GM12878 (cell line): ENCODE data around the gene ACVR1C. TPM values are rescaled to one million over a fixed set of nuclear protein-coding genes. Genes with fewer than 3 reads are reported as not detected.

Experiments
- ATAC-seq: fragments of 200-7000 bp; cut with Tn5 transposase; 3 replicates; pipeline ENCODE4 v1.9.1; 2020; ENCODE audit warnings: mild to moderate bottlenecking, moderate library complexity
- BruUV-seq: library from RNA; stranded (reverse); fragments of 400-500 nt; replicated peaks from 2 replicates; lab custom pipeline; 2021; lab: Mats Ljungman, UMichigan
- CTCF ChIA-PET: fragments of 300-600 bp; sonication (Branson Sonifier 250); formaldehyde crosslinking; extraction: SDS; loops from one replicate; lab custom pipeline; 2021; ENCODE audit warnings: inconsistent platforms; lab: Yijun Ruan, JAX
- POLR2A ChIA-PET: fragments of 350-600 bp; formaldehyde crosslinking; extraction: SDS; loops from one replicate; lab custom pipeline; 2021; ENCODE audit warnings: inconsistent platforms; lab: Charles Lee
- RAD21 ChIA-PET: fragments of 300-600 bp; sonication (Branson Sonifier 250); formaldehyde crosslinking; loops from one replicate; lab custom pipeline; 2023; ENCODE audit warnings: antibody characterized with exemption; ENCODE audit not compliant: unreplicated experiment; lab: Charles Lee
- SMC1A ChIA-PET: fragments of 300-600 bp; sonication (Branson Sonifier 250); formaldehyde crosslinking; loops from one replicate; lab custom pipeline; 2023; ENCODE audit not compliant: unreplicated experiment, uncharacterized antibody; lab: Charles Lee
- DNase-seq: peaks from one replicate; pipeline ENCODE4 v3.0.0-alpha.2; 2011; ENCODE audit warnings: low read depth, low spot score
- FAIRE-seq: peaks from 3 replicates; lab custom pipeline; 2011; peaks lifted over from hg19 to GRCh38; lab: Jason Lieb, UNC
- H2AFZ ChIP-seq: 2 replicates; pipeline ENCODE4 v1.6.0; 2011; ENCODE audit warnings: low read depth, low read length, control low read depth; ENCODE audit not compliant: control insufficient read depth
- H3K27ac ChIP-seq: 2 replicates; pipeline ENCODE4 v1.5.1; 2011; ENCODE audit warnings: control low read depth; ENCODE audit not compliant: control insufficient read depth, insufficient read depth
- H3K27me3 ChIP-seq, 2 experiments: replicated peaks in 1 of 2; 2 replicates each; pipeline versions ENCODE4 v1.6.0 to v1.6.1; 2011; ENCODE audit warnings: low read length in 1 of 2; ENCODE audit not compliant: control insufficient read depth in 2 of 2, insufficient read depth in 2 of 2
- H3K36me3 ChIP-seq, 2 experiments: 2 replicates each; pipeline ENCODE4 v1.5.1; 2011; ENCODE audit warnings: low read length in 1 of 2; ENCODE audit not compliant: control insufficient read depth in 2 of 2, insufficient read depth in 2 of 2
- H3K4me1 ChIP-seq: 2 replicates; pipeline ENCODE4 v1.6.1; 2011; ENCODE audit warnings: mild to moderate bottlenecking, low read length, moderate library complexity, mixed read lengths; ENCODE audit not compliant: control insufficient read depth, insufficient read depth
- H3K4me2 ChIP-seq: 2 replicates; pipeline ENCODE4 v1.6.0; 2011; ENCODE audit warnings: control low read depth; ENCODE audit not compliant: control insufficient read depth, insufficient read depth
- H3K4me3 ChIP-seq: fragments of 200-600 bp; sonication (generic); 2 replicates; pipeline ENCODE4 v1.5.1; 2016
- H3K79me2 ChIP-seq: 2 replicates; pipeline ENCODE4 v1.6.0; 2011; ENCODE audit warnings: low read length; ENCODE audit not compliant: control insufficient read depth, insufficient read depth
- H3K9ac ChIP-seq: 2 replicates; pipeline ENCODE4 v1.8.0; 2011; ENCODE audit warnings: low read length, control low read depth, mixed read lengths; ENCODE audit not compliant: control insufficient read depth, insufficient read depth
- H3K9me3 ChIP-seq: replicated peaks from 3 replicates; pipeline ENCODE4 v1.5.1; 2011; ENCODE audit warnings: mild to moderate bottlenecking, low read length; ENCODE audit not compliant: control insufficient read depth, insufficient read depth
- H4K20me1 ChIP-seq: 2 replicates; pipeline ENCODE4 v1.6.0; 2011; ENCODE audit not compliant: control insufficient read depth, insufficient read depth
- E2F8 ChIP-seq: fragments of 450-650 bp; IDR thresholded peaks from 2 replicates; pipeline ENCODE4 v1.6.1; 2018; ENCODE audit warnings: mild to moderate bottlenecking, low read depth, moderate library complexity; ENCODE audit not compliant: partially characterized antibody
- NFIC ChIP-seq: IDR thresholded peaks from 2 replicates; pipeline ENCODE4 v1.6.1; 2012; ENCODE audit warnings: low read depth, mild to moderate bottlenecking, inconsistent platforms, low read length, moderate library complexity
- POLR2AphosphoS2 ChIP-seq: IDR thresholded peaks from 2 replicates; pipeline ENCODE4 v1.6.1; 2011; ENCODE audit warnings: low read depth, mild to moderate bottlenecking, low read length, improper control_type of control experiment, moderate library complexity
- SUZ12 ChIP-seq: fragments of 200-600 bp; sonication (generic); IDR thresholded peaks from one replicate; pipeline ENCODE4 v1.6.1; 2018; ENCODE audit warnings: antibody characterized with exemption, mild to moderate bottlenecking; ENCODE audit not compliant: unreplicated experiment
- WGBS: methylation state at CpG from one replicate; pipeline ENCODE4 v1.1.6; 2016; ENCODE audit warnings: low lambda C conversion rate; ENCODE audit not compliant: insufficient replicate concordance, insufficient coverage; ENCODE audit errors: missing lambda C conversion rate; 5-methylcytosine and 5-hydroxymethylcytosine counted together
- in situ Hi-C: fragments of 300-500 bp; cut with MboI; formaldehyde crosslinking; loops from 9 replicates; pipeline ENCODE4 v1.14.3; 2018; ENCODE audit warnings: mixed read lengths
- intact Hi-C: fragments of 100-400 bp; cut with micrococcal nuclease; formaldehyde crosslinking; loops from one replicate; pipeline ENCODE4 v1.14.2; 2022; ENCODE audit not compliant: unreplicated experiment
- polyA plus RNA-seq, 11 experiments: library from polyadenylated mRNA; depleted of rRNA in 4 of 11; unstranded in 6 of 11; stranded (reverse) in 5 of 11; fragments of >200 nt; fragmentation: Nextera tagmentation in 4 of 11; fragmentation: Illumina TruSeq in 1 of 11; extraction: Ambion mirVana in 4 of 11; extraction: Trizol in 1 of 11; gene quantifications; 1 replicate in 1 of 11; 2 replicates in 10 of 11; pipeline versions ENCODE4 v1.2.1 to v1.2.3, GENCODE V29; 2011 to 2016; ENCODE audit warnings: inconsistent platforms in 2 of 11, missing spikeins in 2 of 11, low read depth in 1 of 11
- total RNA-seq, 4 experiments: library from RNA; depleted of rRNA in 3 of 4; stranded (reverse); fragments of >200 nt in 3 of 4; fragmentation: Illumina TruSeq in 1 of 4; extraction: Trizol in 1 of 4; gene quantifications; 2 replicates each; pipeline versions ENCODE4 v1.2.1 to v1.2.3, GENCODE V29; 2013 to 2021

The ACVR1C gene
- total and polyA plus RNA-seq, 10 of the 15 experiments (the other 5 are each of a cell fraction or from before 2014, with no cell fraction given), result not detected

DNA sequence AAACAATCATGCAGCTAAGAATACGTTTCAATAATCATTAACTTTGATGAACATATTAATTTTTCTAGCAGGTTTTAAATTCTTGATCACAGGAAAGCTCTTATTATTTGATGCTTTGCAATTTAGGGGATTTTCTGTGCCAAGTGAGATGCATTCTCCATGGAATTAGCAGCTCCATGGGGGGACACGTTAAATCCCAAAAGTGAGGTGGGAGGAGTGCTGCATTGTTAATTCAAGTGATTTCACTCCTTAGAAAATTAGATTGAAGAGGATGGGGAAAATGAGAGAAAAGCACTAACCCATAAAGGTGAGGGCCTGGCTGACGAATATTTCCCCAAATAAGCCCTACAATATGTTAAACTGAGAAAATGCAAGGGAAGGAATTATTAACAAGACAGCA lies 69.2 kb downstream of the ACVR1C start:
- H3K9me3 ChIP-seq, result no peaks in the 10 kb centered on the region
- in situ Hi-C loops (no loop called here), intact Hi-C loops (no loop called here)
- H4K20me1 ChIP-seq, result no peaks in the 10 kb centered on the region
- DNase-seq (no peak), ATAC-seq (no peak), FAIRE-seq (no peak)
- TF ChIP-seq NFIC (no peak), E2F8 (no peak), SUZ12 (no peak), POLR2AphosphoS2 (no peak)
- H3K4me1 ChIP-seq, result no peaks in the 10 kb centered on the region
- no peaks in the 10 kb centered on the region for H3K79me2 ChIP-seq
- no peak overlapping the region for H3K27ac ChIP-seq
- no peak overlapping the region for H2AFZ ChIP-seq
- POLR2A ChIA-PET, result no interaction called here
- RAD21 ChIA-PET, result interaction anchor here (1.0 kb wide), 1 partner anchor 67 kb away, joined by 3 read pairs; no protein-coding TSS in a partner anchor
- H3K36me3 ChIP-seq, result no peaks in the 10 kb centered on the region
- no peak overlapping the region for H3K9ac ChIP-seq
- H3K27me3 ChIP-seq, result no peaks in the 10 kb centered on the region
- H3K4me2 ChIP-seq, result no peak overlapping the region
- WGBS, result 9% methylated on average over 3 of the region's 3 CpGs
- SMC1A ChIA-PET, result interaction anchor here (0.6 kb wide), 1 partner anchor 67 kb away, joined by 3 read pairs; no protein-coding TSS in a partner anchor
- CTCF ChIA-PET, result interaction anchor here (0.6 to 1.5 kb wide), 4 partner anchors 223 to 641 kb away, joined by 3 to 6 read pairs (median 3); no protein-coding TSS in a partner anchor
- H3K4me3 ChIP-seq, result no peak overlapping the region
- BruUV-seq, result no TSS peak
